HK-2 (cell line): ENCODE data around the gene ARHGAP19.
"Not testable (repeated sequence)": the region's sequence is repeated elsewhere in the genome, so short reads cannot be mapped to it uniquely, and the experiment has no call there.

Experiments
- DNase-seq: peaks from one replicate; pipeline ENCODE4 v3.0.0-alpha.2; 2018; ENCODE audit not compliant: unreplicated experiment

ARHGAP19 gene

GRCh38 chr10:97321804-97322190 lies 29.4 kb upstream of the ARHGAP19 start:
- DNase-seq = no peak

DNA sequence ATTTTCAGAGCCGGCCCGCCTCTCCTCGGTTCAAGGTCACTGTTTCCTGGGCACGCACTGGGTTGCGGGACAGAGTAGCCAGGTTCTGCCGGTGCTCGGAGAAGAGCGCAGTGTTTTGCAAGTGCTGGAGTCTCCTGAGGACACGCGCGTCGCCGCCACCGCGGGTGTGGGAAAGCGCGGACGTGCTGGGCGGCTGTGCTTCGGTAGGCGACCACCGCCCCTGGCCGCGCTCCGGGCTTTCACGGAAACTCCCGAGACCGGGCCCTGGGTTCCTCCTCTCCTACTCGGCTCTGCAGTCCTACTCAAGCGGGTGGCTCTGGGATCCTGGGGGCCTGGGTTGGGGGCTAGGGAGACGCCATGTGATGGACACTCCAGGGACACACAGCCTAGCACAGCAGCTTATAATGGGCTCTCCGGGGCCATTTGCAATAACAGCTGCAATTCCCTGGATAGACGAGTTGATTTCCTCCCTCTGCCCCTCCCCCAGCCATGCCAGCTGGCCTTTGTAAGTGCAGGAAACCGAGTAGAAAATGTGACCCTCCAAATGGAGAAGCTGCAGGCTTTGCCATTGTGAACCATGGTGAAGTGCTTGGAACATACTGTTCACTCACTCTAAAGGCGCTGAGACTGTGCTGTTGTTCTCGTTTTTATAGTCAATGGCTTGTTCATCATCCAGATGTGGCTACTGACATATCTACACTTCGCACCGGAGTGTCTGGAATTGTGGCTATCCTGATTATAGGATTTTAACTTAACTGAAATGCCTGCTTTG lies 28.8 kb upstream of the ARHGAP19 start:
- DNase-seq = no peak

DNA sequence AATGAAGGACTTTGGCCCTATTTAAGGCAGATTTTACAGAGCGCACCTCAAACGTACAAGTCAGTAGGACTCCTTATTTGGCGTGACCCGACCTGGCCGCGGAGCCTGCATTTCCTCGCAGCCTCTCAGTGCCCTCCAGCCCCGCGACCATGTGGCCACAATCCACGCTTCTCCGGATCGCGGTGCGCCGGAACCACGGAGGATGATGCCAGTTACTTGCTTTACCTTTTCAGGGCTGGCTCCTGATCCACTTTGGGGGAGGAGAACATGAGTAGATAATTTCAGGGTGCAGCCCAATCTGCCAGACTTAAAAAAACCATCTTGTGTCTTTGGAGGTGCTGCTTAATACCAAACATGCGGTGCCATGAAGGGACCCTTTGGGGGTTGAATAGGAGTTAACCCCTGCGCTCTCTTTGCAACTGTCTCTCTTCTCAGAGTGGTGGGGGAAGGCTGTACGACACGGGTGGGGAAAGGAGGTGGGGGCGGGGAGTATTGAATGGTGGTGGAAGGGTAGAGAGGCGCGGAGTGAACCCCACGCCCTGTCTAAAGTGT lies 28.1 kb upstream of the ARHGAP19 start:
- no peak for DNase-seq

DNA sequence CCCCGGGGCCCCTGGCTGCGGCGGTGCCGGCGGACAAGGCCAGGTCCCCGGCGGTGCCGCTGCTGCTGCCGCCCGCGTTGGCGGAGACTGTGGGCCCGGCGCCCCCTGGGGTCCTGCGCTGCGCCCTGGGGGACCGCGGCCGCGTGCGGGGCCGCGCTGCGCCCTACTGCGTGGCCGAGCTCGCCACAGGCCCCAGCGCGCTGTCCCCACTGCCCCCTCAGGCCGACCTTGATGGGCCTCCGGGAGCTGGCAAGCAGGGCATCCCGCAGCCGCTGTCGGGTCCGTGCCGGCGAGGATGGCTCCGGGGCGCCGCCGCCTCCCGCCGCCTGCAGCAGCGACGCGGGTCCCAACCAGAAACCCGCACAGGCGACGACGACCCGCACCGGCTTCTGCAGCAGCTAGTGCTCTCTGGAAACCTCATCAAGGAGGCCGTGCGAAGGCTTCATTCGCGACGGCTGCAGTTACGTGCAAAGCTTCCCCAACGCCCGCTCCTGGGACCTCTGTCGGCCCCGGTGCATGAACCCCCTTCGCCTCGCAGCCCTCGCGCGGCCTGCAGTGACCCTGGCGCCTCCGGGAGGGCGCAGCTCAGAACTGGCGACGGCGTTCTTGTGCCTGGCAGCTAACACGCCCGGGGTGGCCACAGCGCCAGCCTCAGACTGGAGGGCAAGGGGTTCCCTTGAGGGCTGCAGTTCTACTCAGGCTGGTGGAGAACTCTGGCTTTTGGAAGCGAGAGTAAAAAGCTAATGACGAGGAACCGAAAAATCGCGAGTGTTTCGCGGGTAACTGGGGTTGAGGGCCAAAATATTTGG lies 27.4 kb upstream of the ARHGAP19 start:
- DNase-seq = peak; percentile 73

DNA sequence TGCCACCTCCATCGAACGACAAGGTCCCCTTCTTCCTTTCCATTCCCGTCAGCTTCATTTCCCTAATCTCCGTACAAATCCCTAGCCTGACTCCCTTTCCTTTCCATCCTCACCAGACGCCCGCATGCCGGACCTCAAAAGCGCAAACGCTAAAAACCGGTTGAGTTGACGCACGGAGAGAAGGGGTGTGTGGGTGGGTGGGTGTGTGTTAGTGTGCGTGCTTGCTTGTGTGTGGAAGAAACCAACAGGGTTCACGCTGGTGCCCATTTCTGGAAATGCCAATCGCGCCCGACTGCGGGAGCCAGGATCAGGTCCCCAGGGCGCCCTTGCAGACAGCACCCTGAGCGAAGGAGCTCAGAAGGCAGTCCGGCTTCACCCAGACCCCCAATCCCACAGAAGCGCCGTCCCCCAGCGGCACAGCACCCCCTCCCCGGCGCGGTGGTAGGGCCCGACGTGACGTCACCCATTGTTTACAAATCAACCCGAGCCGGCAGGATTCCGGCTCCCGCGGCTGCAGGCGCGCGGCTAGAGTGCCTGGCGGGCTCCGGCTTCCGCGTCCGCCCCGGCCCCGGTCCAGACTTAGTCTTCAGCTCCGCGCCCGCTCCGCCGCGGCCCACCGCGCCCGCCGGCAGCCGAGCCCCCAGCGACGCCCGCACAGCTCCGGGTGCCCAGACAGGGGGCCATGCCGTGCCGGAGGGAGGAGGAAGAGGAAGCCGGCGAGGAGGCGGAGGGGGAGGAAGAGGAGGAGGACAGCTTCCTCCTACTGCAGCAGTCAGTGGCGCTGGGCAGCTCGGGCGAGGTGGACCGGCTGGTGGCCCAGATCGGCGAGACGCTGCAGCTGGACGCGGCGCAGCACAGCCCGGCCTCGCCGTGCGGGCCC lies 26.6 kb upstream of the ARHGAP19 start, which contains the start of gene FRAT1:
TSS of gene FRAT1 (plus strand) at position 500 of the 880 bp plus-strand sequence. CDS start at position 683, 183 bp downstream.
- peak; percentile 93 for DNase-seq

- no peak for DNase-seq
These were observed 22.2 kb upstream of the ARHGAP19 start for GRCh38 chr10:97314671-97315070.

DNA sequence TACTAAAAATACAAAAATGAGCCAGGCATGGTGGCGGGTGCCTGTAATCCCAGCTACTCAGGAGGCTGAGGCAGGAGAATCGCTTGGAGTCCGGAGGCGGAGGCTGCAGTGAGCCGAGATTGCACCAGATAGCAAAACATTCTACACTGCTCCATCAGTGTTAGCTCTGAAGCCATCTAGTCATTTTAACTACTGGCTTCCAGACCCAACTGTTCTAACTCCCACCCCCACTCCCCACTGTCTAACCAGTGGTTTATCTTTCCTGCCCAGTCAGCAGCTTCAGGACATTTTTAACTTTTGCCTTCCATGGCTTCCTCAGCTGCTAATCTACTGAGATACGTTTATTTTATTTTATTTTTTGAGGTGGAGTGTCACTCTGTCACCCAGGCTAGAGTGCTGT lies 20.5 kb upstream of the ARHGAP19 start:
- DNase-seq = no peak

- no peak for DNase-seq
These were observed 18.7 kb upstream of the ARHGAP19 start for GRCh38 chr10:97311111-97311626.

DNA sequence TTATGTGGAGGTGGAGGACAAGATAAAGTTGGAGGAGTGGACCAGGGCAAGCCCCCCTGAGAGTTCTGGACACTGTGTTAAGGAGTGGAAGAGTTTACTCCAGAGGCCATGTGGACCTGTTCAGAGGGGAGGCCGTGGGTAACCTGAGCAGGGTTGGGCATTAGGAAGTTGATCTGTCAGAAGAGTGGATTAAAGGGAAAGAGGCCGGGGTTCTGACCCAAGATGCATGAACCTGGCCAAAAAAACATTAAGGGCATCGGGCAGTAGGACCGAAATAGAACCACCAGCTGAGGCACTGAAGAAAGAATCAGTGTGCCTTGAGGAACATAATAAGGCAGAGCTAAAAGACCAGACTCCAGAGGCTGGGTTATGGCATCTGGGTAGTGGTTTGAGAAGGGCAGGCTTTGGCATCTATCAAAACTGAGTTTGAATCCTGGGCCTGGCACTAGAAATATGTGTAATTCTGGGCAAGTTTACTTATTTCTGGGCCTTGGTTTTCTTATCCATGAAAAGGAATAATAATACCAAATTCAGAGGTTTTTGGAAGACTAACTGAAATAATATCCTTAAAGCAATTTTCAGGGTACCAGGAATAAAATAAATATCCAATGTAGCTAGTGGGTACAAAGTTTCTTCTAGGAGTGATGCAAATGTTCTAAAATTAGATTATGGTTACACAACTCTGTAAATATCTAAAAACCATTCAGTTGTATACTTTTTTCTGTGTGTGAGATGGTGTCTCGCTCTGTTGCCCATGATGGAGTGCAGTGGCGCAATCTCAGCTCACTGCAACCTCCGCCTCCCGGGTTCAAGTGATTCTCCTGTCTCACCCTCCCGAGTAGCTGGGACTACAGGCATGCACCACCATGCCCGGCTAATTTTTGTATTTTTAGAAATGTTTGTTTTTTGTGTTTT lies 15.7 kb upstream of the ARHGAP19 start:
- DNase-seq = no peak

DNA sequence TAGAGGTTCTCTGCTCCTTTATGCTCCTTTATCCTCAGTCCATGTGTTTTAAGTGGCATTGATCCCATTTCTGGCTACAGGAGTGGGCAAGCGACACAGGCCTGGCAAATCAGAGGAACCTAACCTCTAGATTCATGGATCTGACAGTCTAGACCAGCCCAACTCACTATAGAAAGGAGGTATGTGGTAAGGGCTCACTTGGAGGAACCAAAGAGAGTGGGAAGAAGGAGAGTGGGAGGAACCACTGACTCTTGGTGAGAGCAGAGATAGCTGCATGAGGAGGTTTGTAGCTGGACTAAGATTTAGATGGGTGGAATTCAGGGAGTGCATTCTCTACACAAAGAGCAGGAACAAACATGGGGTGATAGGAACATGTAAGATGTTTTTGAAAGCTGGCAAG lies 15.0 kb upstream of the ARHGAP19 start:
- no peak for DNase-seq

GRCh38 chr10:97302088-97302791 lies 9.8 kb upstream of the ARHGAP19 start:
- DNase-seq = no peak

DNA sequence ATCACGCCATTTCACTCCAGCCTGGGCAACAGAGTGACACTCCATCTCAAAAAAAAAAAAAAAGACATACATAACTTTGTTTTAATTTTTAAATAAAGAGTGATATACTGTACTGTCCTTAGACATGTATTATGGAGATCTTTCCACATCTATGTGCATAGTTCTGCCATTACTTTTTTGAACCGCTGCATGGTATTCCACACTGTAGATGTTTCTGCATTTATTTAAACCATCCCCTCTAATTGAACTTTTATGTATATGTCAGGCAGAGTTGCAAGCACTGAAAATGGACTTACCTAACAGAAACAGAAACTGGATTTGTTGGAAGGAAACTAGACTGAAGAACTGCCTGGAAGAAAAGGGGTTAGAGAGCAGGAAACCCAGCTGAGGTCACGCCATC lies 8.5 kb upstream of the ARHGAP19 start:
- no peak for DNase-seq

- no peak for DNase-seq
These were observed 5.8 kb upstream of the ARHGAP19 start for GRCh38 chr10:97298223-97298571.

DNA sequence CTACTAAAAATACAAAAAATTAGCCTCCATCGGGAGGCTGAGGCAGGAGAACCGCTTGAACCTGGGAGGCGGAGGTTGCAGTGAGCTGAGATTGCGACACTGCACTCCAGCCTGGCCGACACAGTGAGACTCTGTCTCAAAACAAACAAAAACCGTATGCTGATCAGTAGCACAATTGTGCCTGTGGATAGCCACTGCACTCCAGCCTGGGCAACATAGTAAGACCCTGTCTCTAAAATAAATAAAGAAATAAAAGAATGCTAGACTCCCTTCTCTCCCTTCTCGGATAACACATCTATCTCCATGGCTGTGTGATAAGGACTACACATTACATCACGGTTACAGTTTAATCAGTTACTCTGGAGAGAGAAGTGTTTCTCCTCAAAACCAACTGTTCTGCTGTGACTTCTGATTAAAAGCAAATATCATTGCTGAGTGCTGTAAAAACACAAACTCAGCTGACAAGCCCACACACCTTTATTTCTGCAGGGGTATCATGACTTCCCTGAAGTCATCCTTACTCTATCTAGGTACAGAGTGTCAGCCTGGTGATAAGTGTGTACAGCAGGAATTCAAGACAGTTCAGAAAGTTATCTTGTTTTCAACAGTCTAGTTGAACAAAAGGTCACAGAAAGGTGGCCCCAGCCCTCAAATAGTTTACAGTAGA lies 5.3 kb upstream of the ARHGAP19 start:
- DNase-seq = no peak

- no peak for DNase-seq
These were observed 393 bp upstream of the ARHGAP19 start for GRCh38 chr10:97292862-97293198.

GRCh38 chr10:97291357-97292096 lies 910 bp downstream of the ARHGAP19 start:
- DNase-seq = peak; percentile 11

- DNase-seq = not testable (repeated sequence)
These were observed 1.7 kb downstream of the ARHGAP19 start for GRCh38 chr10:97290576-97291356.

DNA sequence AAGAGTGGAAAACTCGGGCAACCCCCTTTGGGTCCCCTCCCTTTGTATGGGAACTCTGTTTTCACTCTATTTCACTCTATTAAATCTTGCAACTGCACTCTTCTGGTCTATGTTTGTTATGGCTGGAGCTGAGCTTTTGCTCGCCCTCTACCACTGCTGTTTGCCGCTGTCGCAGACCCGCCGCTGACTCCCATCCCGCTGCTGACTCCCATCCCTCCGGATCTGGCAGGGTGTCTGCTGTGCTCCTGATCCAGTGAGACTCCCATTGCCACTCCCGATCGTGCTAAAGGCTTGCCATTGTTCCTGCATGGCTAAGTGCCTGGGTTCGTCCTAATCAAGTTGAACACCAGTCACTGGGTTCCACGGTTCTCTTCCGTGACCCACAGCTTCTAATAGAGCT lies 2.4 kb downstream of the ARHGAP19 start:
- not testable (repeated sequence) for DNase-seq
